ENCODE measurements around the gene GPRIN1.

- TF ChIP-seq POLR2AphosphoS5 (IDR thresholded peaks at IDR 0.05; ENCODE audit: low read depth, low read length) (no peak), POLR2A (IDR thresholded peaks at IDR 0.05; ENCODE audit: low read depth, low read length) (no peak), TAF1 (IDR thresholded peaks at IDR 0.05; ENCODE audit: low read depth, low read length) (no peak), PAX5 (IDR thresholded peaks at IDR 0.05; ENCODE audit: insufficient read depth, low read length, severe bottlenecking) (no peak), SPI1 (IDR thresholded peaks at IDR 0.05; ENCODE audit: low read depth, low read length) (no peak)
Observed at GRCh38 chr5:176656467-176656990, 46.6 kb upstream of the GPRIN1 start.
